ENCODE results near the gene KLRC1. TPM values are rescaled to one million over a fixed set of nuclear protein-coding genes. Genes with fewer than 3 reads are reported as not detected.
"Not testable (repeated sequence)": the region's sequence is repeated elsewhere in the genome, so short reads cannot be mapped to it uniquely, and the experiment has no call there.

KLRC1 gene
- total RNA-seq, 5 donors from 2014 or later (not counting 1 experiment from before 2014, with no cell fraction given): 1.7 to 11.2 (median 2.9) TPM

DNA sequence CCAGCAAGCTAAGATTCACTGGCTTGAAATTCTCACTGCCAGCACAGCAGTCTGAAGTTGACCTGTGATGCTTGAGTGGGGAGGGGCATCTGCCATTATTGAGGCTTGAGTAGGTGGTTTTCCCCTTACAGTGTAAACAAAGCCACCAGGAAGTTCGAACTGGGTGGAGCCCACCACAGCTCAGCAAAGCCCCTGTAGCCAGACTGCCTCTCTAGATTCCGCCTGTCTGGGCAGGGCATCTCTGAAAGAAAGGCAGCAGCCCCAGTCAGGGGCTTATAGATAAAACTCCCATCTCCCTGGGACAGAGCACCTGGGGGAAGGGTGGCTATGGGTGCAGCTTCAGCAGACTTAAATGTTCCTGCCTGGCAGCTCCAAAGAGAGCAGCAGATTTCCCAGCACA is 28.7 kb upstream of the KLRC1 start:
- peak in 31 of 35 experiments; percentile 5 to 72 (median 29) for DNase-seq

DNA sequence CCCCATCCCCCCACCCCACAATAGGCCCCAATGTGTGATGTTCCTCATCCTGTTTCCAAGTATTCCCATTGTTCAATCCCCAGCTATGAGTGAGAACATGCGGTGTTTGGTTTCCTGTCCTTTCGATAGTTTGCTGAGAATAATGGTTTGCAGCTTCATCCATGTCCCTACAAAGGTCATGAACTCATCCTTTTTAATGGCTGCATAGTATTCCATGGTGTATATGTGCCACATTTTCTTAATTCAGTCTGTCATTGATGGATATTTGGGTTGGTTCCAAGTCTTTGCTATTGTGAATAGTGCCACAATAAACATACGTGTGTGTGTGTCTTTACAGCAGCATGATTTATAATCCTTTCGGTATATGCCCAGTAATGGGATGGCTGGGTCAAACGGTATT is 19.6 kb upstream of the KLRC1 start:
- H3K4me1 ChIP-seq (ENCODE audit: control insufficient read depth in 1 of 2, extremely low read depth in 1 of 2, insufficient read depth in 2 of 2, low read length in 2 of 2); POLR2A ChIA-PET; H3K4me1 Mint-ChIP-seq; H3K4me3 ChIP-seq (ENCODE audit: control insufficient read depth in 1 of 2, extremely low read depth in 1 of 2, low read length in 1 of 2); H3K36me3 ChIP-seq (ENCODE audit: control insufficient read depth in 2 of 2, extremely low read depth in 1 of 2, insufficient read depth in 1 of 2, low read length in 1 of 2); H3K27me3 ChIP-seq (replicated peaks in 1 of 2; ENCODE audit: control insufficient read depth in 2 of 2, extremely low read depth in 1 of 2, insufficient read depth in 2 of 2, low read length in 1 of 2); H3K27ac ChIP-seq (ENCODE audit: low read length); H3K9me3 Mint-ChIP-seq; CTCF ChIA-PET; H3K36me3 Mint-ChIP-seq; H3K27ac Mint-ChIP-seq; ATAC-seq (replicated peaks in 1 of 4); H3K9me3 ChIP-seq; H3K4me3 Mint-ChIP-seq; DNase-seq: not testable (repeated sequence)
- peaks cover 0 to 12% of the 10 kb centered on the region in 2 donors for H3K27me3 Mint-ChIP-seq
- no CpG with 5 or more reads among the region's 5 CpGs for WGBS (ENCODE audit: insufficient coverage)

More for the DNA sequence above, 28.7 kb upstream of the KLRC1 start:
- Mint-ChIP-seq H3K4me1 (peaks cover 0 to 19% (median 13%) of the 10 kb centered on the region in 3 donors), H3K27ac (peak overlapping the region in 1 of 2 donors; percentile 65), H3K27me3 (peaks cover 0 to 15% of the 10 kb centered on the region in 2 donors), H3K4me3 (peak overlapping the region in 1 of 3 donors; percentile 10)
- H3K27ac ChIP-seq (ENCODE audit: low read length); H3K9me3 ChIP-seq; H3K36me3 ChIP-seq (ENCODE audit: control insufficient read depth in 2 of 2, extremely low read depth in 1 of 2, insufficient read depth in 1 of 2, low read length in 1 of 2); H3K36me3 Mint-ChIP-seq; H3K27me3 ChIP-seq (replicated peaks in 1 of 2; ENCODE audit: control insufficient read depth in 2 of 2, extremely low read depth in 1 of 2, insufficient read depth in 2 of 2, low read length in 1 of 2); CTCF ChIA-PET; H3K9me3 Mint-ChIP-seq; H3K4me3 ChIP-seq (ENCODE audit: control insufficient read depth in 1 of 2, extremely low read depth in 1 of 2, low read length in 1 of 2): not testable (repeated sequence)
- 17% methylated on average over 1 of the region's 2 CpGs for WGBS (ENCODE audit: insufficient coverage)
- ATAC-seq (replicated peaks in 1 of 4): peak; percentile 31 to 75 (median 52)
- H3K4me1 ChIP-seq (ENCODE audit: control insufficient read depth in 1 of 2, extremely low read depth in 1 of 2, insufficient read depth in 2 of 2, low read length in 2 of 2): peaks cover 0 to 14% of the 10 kb centered on the region in 2 experiments
- POLR2A ChIA-PET: interaction anchor here in 1 of 2 donors (0.6 kb wide), 1 partner anchor 95 kb away, joined by 3 read pairs; no protein-coding TSS in a partner anchor

DNA sequence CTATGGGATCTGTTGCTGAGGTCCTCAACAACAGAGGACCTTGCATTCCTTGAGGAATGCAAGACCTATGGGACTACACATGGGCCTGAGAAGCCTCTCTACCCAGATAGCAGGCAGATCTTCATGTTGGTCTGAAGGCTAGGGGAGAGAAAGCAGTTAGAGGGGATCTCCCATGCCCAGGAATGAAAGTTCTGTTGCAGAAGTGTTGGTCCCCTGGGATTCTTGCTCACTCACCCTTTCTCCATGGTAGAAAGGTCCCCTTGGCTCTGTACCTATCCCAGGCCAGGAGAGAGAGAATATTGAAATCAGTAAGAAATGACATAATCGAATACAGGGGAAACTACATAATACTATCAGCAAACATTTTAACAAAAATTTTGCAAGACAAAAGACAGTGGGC is 16.5 kb upstream of the KLRC1 start:
- no CpG with 5 or more reads among the region's 1 CpG for WGBS (ENCODE audit: insufficient coverage)
- CTCF ChIA-PET: no interaction called here
- POLR2A ChIA-PET: no interaction called here

DNA sequence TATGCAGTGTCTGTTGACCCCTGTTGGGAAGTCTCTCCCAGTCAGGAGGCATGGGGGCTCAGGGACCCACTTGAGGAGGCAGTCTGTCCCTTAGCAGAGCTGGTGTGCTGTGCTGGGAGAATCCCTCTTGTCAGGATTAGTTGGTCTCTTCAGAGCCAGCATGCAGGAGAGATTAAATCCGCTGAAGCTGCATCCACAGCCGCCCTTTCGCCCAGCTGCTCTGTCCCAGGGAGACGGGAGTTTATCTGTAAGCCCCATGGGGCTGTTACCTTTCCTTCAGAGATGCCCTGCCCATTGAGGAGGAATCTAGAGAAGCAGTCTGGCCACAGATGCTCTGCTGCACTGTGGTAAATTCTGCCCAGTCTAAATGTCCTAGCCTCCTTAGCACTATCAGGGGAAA is 13.1 kb upstream of the KLRC1 start:
- Histone ChIP-seq H3K27me3 (replicated peaks in 1 of 2; ENCODE audit: control insufficient read depth in 2 of 2, extremely low read depth in 1 of 2, insufficient read depth in 2 of 2, low read length in 1 of 2) (no peaks in the 10 kb centered on the region), H3K4me1 (ENCODE audit: control insufficient read depth in 1 of 2, extremely low read depth in 1 of 2, insufficient read depth in 2 of 2, low read length in 2 of 2) (no peaks in the 10 kb centered on the region), H3K4me3 (ENCODE audit: control insufficient read depth in 1 of 2, extremely low read depth in 1 of 2, low read length in 1 of 2) (no peak overlapping the region), H3K9me3 (no peaks in the 10 kb centered on the region), H3K36me3 (ENCODE audit: control insufficient read depth in 2 of 2, extremely low read depth in 1 of 2, insufficient read depth in 1 of 2, low read length in 1 of 2) (no peaks in the 10 kb centered on the region), H3K27ac (ENCODE audit: low read length) (no peak overlapping the region)
- Mint-ChIP-seq H3K27me3 (peaks cover 3 to 34% of the 10 kb centered on the region in 2 donors), H3K4me1 (no peaks in the 10 kb centered on the region), H3K27ac (no peak overlapping the region), H3K4me3 (no peak overlapping the region), H3K36me3 (no peaks in the 10 kb centered on the region), H3K9me3 (peaks cover 0 to 14% (median 13%) of the 10 kb centered on the region in 3 donors)
- ATAC-seq (replicated peaks in 1 of 4) (no peak), DNase-seq (no peak)
- 90% methylated on average over 4 of the region's 4 CpGs for WGBS (ENCODE audit: insufficient coverage)
- ChIA-PET CTCF (interaction anchor here (0.6 to 0.7 kb wide), 3 partner anchors 83 to 394 kb away, joined by 3 read pairs; no protein-coding TSS in a partner anchor), POLR2A (no interaction called here)

More for the DNA sequence above, 16.5 kb upstream of the KLRC1 start:
- Mint-ChIP-seq H3K4me1 (no peaks in the 10 kb centered on the region), H3K27me3 (peaks cover 0 to 21% of the 10 kb centered on the region in 2 donors), H3K36me3 (no peaks in the 10 kb centered on the region), H3K9me3 (peaks cover 0 to 3% (median 0%) of the 10 kb centered on the region in 3 donors), H3K4me3 (no peak overlapping the region), H3K27ac (no peak overlapping the region)
- no peaks in the 10 kb centered on the region for H3K27me3 ChIP-seq (replicated peaks in 1 of 2; ENCODE audit: control insufficient read depth in 2 of 2, extremely low read depth in 1 of 2, insufficient read depth in 2 of 2, low read length in 1 of 2)
- no peak for DNase-seq
- no peak for ATAC-seq (replicated peaks in 1 of 4)
- no peak overlapping the region for H3K4me3 ChIP-seq (ENCODE audit: control insufficient read depth in 1 of 2, extremely low read depth in 1 of 2, low read length in 1 of 2)
- no peaks in the 10 kb centered on the region for H3K9me3 ChIP-seq
- H3K27ac ChIP-seq (ENCODE audit: low read length): no peak overlapping the region
- no peaks in the 10 kb centered on the region for H3K36me3 ChIP-seq (ENCODE audit: control insufficient read depth in 2 of 2, extremely low read depth in 1 of 2, insufficient read depth in 1 of 2, low read length in 1 of 2)
- H3K4me1 ChIP-seq (ENCODE audit: control insufficient read depth in 1 of 2, extremely low read depth in 1 of 2, insufficient read depth in 2 of 2, low read length in 2 of 2): no peaks in the 10 kb centered on the region

DNA sequence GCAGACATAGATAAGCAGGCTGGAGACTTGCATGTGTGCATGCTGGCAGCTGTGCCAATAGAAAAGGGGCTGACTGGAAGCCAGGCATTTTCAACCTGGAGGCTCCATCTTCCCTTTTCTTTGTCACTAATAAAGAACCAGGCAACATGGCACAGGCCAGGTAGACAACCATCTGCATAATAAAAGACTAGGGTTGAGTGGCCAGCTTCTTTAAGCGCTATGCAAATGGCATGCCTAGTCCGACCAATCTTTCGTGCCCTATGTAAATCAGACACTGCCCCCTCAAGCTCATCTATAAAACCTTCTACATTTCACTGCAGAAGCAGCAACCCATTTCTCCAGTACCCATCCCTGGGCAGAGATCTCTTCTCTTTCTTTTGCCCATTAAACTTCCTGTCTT is 4.6 kb upstream of the KLRC1 start:
- Mint-ChIP-seq H3K9me3 (peaks cover 36 to 41% (median 41%) of the 10 kb centered on the region in 3 donors), H3K27ac (no peak overlapping the region), H3K27me3 (peaks cover 0 to 8% of the 10 kb centered on the region in 2 donors), H3K36me3 (no peaks in the 10 kb centered on the region), H3K4me1 (no peaks in the 10 kb centered on the region), H3K4me3 (no peak overlapping the region)
- H3K27me3 ChIP-seq (replicated peaks in 1 of 2; ENCODE audit: control insufficient read depth in 2 of 2, extremely low read depth in 1 of 2, insufficient read depth in 2 of 2, low read length in 1 of 2): no peaks in the 10 kb centered on the region
- 98% methylated on average over 3 of the region's 3 CpGs for WGBS (ENCODE audit: insufficient coverage)
- no peak for DNase-seq
- no peak for ATAC-seq (replicated peaks in 1 of 4)
- POLR2A ChIA-PET: no interaction called here
- H3K4me1 ChIP-seq (ENCODE audit: control insufficient read depth in 1 of 2, extremely low read depth in 1 of 2, insufficient read depth in 2 of 2, low read length in 2 of 2): no peaks in the 10 kb centered on the region
- H3K4me3 ChIP-seq (ENCODE audit: control insufficient read depth in 1 of 2, extremely low read depth in 1 of 2, low read length in 1 of 2): no peak overlapping the region
- H3K27ac ChIP-seq (ENCODE audit: low read length): no peak overlapping the region
- CTCF ChIA-PET: no interaction called here
- H3K36me3 ChIP-seq (ENCODE audit: control insufficient read depth in 2 of 2, extremely low read depth in 1 of 2, insufficient read depth in 1 of 2, low read length in 1 of 2): no peaks in the 10 kb centered on the region
- no peaks in the 10 kb centered on the region for H3K9me3 ChIP-seq

DNA sequence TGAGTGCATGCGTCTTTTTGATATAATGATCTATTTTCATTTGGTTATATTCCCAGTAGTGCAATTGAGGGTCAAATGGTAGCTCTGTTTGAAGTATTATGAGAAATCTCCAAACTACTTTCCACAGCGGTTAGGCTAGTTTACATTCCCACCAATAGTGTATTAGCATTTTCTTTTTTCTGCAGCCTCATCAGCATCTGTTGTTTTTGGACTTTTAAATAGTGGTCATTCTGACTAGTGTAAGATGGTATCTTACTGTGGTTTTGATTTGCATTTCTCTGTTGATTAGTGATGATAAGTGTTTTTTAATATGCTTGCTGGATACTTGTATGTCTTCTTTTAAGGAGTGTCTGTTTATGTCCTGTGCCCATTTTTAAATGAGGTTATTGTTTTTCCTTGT is 3.7 kb upstream of the KLRC1 start:
- WGBS (ENCODE audit: insufficient coverage): no CpG with 5 or more reads among the region's 2 CpGs
- POLR2A ChIA-PET: no interaction called here

DNA sequence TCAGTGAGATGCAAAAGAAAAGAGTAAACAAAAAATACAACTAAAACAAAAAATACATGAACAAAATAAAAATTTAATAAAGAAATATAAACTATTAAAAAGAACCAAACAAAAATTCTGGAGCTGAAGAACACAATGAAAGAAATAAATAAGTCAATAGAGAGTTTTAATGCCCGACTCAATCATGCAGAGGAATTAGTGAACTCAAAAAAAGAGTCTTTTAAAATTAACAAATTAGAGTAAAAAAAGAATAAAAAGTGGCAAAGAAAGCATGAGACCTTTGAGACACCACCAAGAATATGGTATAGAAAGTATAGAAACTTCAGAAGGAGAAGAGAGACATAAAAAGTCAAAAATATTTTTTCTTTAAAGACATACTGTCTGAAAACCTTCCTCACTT is 2.6 kb upstream of the KLRC1 start:
- H3K9me3 Mint-ChIP-seq: peaks cover 29 to 36% (median 31%) of the 10 kb centered on the region in 3 donors
- CTCF ChIA-PET: no interaction called here
- no peaks in the 10 kb centered on the region for H3K4me1 Mint-ChIP-seq
- H3K36me3 Mint-ChIP-seq: no peaks in the 10 kb centered on the region
- Histone ChIP-seq H3K4me3 (ENCODE audit: control insufficient read depth in 1 of 2, extremely low read depth in 1 of 2, low read length in 1 of 2) (no peak overlapping the region), H3K36me3 (ENCODE audit: control insufficient read depth in 2 of 2, extremely low read depth in 1 of 2, insufficient read depth in 1 of 2, low read length in 1 of 2) (no peaks in the 10 kb centered on the region), H3K9me3 (no peaks in the 10 kb centered on the region), H3K4me1 (ENCODE audit: control insufficient read depth in 1 of 2, extremely low read depth in 1 of 2, insufficient read depth in 2 of 2, low read length in 2 of 2) (no peaks in the 10 kb centered on the region), H3K27me3 (replicated peaks in 1 of 2; ENCODE audit: control insufficient read depth in 2 of 2, extremely low read depth in 1 of 2, insufficient read depth in 2 of 2, low read length in 1 of 2) (no peaks in the 10 kb centered on the region), H3K27ac (ENCODE audit: low read length) (no peak overlapping the region)
- WGBS (ENCODE audit: insufficient coverage): no CpG with 5 or more reads among the region's 1 CpG
- H3K4me3 Mint-ChIP-seq: no peak overlapping the region
- H3K27me3 Mint-ChIP-seq: peaks cover 0 to 4% of the 10 kb centered on the region in 2 donors
- POLR2A ChIA-PET: no interaction called here
- DNase-seq (no peak), ATAC-seq (replicated peaks in 1 of 4) (no peak)
- no peak overlapping the region for H3K27ac Mint-ChIP-seq

More for the DNA sequence above, 3.7 kb upstream of the KLRC1 start:
- Histone ChIP-seq H3K4me3 (ENCODE audit: control insufficient read depth in 1 of 2, extremely low read depth in 1 of 2, low read length in 1 of 2) (no peak overlapping the region), H3K4me1 (ENCODE audit: control insufficient read depth in 1 of 2, extremely low read depth in 1 of 2, insufficient read depth in 2 of 2, low read length in 2 of 2) (no peaks in the 10 kb centered on the region), H3K36me3 (ENCODE audit: control insufficient read depth in 2 of 2, extremely low read depth in 1 of 2, insufficient read depth in 1 of 2, low read length in 1 of 2) (no peaks in the 10 kb centered on the region), H3K27me3 (replicated peaks in 1 of 2; ENCODE audit: control insufficient read depth in 2 of 2, extremely low read depth in 1 of 2, insufficient read depth in 2 of 2, low read length in 1 of 2) (no peaks in the 10 kb centered on the region), H3K9me3 (no peaks in the 10 kb centered on the region), H3K27ac (ENCODE audit: low read length) (no peak overlapping the region)
- H3K27ac Mint-ChIP-seq: no peak overlapping the region
- ATAC-seq (replicated peaks in 1 of 4) (no peak), DNase-seq (no peak)
- peaks cover 0 to 6% of the 10 kb centered on the region in 2 donors for H3K27me3 Mint-ChIP-seq
- CTCF ChIA-PET: no interaction called here
- no peak overlapping the region for H3K4me3 Mint-ChIP-seq
- no peaks in the 10 kb centered on the region for H3K4me1 Mint-ChIP-seq
- H3K36me3 Mint-ChIP-seq: no peaks in the 10 kb centered on the region
- H3K9me3 Mint-ChIP-seq: peaks cover 32 to 36% (median 33%) of the 10 kb centered on the region in 3 donors

All from T-cell (primary cell).